ENCODE measurements around the gene RAB6D. TPM values are rescaled to one million over a fixed set of nuclear protein-coding genes. Genes with fewer than 3 reads are reported as not detected.
"Not testable (repeated sequence)": the region's sequence is repeated elsewhere in the genome, so short reads cannot be mapped to it uniquely, and the experiment has no call there.

The RAB6D gene
- total RNA-seq, 2 experiments from 2014 or later: 0.08 TPM; not detected in 1

- H3K9me3 Mint-ChIP-seq (ENCODE audit: insufficient read depth); H3K36me3 Mint-ChIP-seq (ENCODE audit: low read depth); H3K27ac Mint-ChIP-seq; CTCF ChIA-PET; DNase-seq; ATAC-seq; POLR2A ChIA-PET: not testable (repeated sequence)
- Mint-ChIP-seq H3K27me3 (ENCODE audit: low read depth) (peaks cover 32% of the 10 kb centered on the region), H3K4me1 (ENCODE audit: low read depth) (peaks cover 11% of the 10 kb centered on the region), H3K4me3 (peak overlapping the region; percentile 4)
These were observed 755 bp downstream of the RAB6D start for GRCh38 chr2:131363213-131363612.

DNA sequence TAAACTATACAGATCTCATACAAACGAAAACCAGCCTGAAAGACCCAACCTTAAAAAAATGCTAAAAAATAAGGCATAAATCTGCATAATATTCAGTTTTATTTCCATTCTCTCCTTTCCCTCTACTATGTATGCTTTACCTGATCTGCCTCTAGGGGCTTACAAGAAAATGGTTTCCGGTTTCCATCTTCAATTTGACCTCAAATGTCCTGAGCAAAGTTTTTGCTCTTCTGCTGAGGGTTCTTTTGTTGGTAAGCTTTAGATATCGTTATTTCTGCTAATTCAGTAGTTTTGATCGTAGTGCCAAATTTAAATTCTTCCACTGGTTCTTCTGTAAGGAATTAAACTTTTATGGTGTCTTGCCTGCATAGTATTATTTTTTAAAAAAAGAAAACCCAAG, 2.2 kb downstream of the RAB6D start:
- H3K27ac Mint-ChIP-seq; DNase-seq; H3K4me3 Mint-ChIP-seq; CTCF ChIA-PET; H3K36me3 Mint-ChIP-seq (ENCODE audit: low read depth); H3K9me3 Mint-ChIP-seq (ENCODE audit: insufficient read depth); ATAC-seq; POLR2A ChIA-PET: not testable (repeated sequence)
- peaks cover 11% of the 10 kb centered on the region for H3K4me1 Mint-ChIP-seq (ENCODE audit: low read depth)
- peaks cover 34% of the 10 kb centered on the region for H3K27me3 Mint-ChIP-seq (ENCODE audit: low read depth)

GRCh38 chr2:131353167-131353697, 10.7 kb downstream of the RAB6D start:
- CTCF ChIA-PET; H3K4me1 Mint-ChIP-seq (ENCODE audit: low read depth); H3K27ac Mint-ChIP-seq; ATAC-seq; POLR2A ChIA-PET; DNase-seq; H3K36me3 Mint-ChIP-seq (ENCODE audit: low read depth); H3K4me3 Mint-ChIP-seq; H3K9me3 Mint-ChIP-seq (ENCODE audit: insufficient read depth): not testable (repeated sequence)
- H3K27me3 Mint-ChIP-seq (ENCODE audit: low read depth): peaks cover 23% of the 10 kb centered on the region

DNA sequence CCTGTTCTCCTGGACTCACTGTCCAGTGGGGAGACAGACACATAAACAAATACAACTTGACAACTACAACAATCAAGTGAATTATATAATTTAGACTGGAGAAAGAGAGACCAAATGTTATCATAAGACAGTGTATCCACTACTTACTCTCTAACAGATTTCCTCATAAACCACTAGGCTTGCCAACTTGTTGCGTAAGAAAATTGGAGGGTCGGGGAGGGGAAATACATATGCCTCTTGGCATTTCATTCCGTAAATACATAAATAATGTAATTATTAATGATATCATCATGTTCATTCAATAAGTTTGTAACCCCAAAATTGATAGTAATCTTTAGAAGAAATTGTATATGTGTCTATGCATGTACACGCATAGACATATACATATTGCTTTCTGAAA, 14.9 kb downstream of the RAB6D start:
- Mint-ChIP-seq H3K4me1 (ENCODE audit: low read depth) (no peaks in the 10 kb centered on the region), H3K27me3 (ENCODE audit: low read depth) (peaks cover 9% of the 10 kb centered on the region), H3K27ac (no peak overlapping the region), H3K36me3 (ENCODE audit: low read depth) (no peaks in the 10 kb centered on the region), H3K4me3 (no peak overlapping the region), H3K9me3 (ENCODE audit: insufficient read depth) (no peaks in the 10 kb centered on the region)
- no peak for DNase-seq
- ATAC-seq: no peak
- POLR2A ChIA-PET: no interaction called here
- CTCF ChIA-PET: no interaction called here

- DNase-seq; CTCF ChIA-PET; H3K27me3 Mint-ChIP-seq (ENCODE audit: low read depth); POLR2A ChIA-PET; H3K4me1 Mint-ChIP-seq (ENCODE audit: low read depth); H3K9me3 Mint-ChIP-seq (ENCODE audit: insufficient read depth); H3K27ac Mint-ChIP-seq; ATAC-seq; H3K4me3 Mint-ChIP-seq; H3K36me3 Mint-ChIP-seq (ENCODE audit: low read depth): not testable (repeated sequence)
These were observed 16.9 kb downstream of the RAB6D start for GRCh38 chr2:131347035-131347434.

DNA sequence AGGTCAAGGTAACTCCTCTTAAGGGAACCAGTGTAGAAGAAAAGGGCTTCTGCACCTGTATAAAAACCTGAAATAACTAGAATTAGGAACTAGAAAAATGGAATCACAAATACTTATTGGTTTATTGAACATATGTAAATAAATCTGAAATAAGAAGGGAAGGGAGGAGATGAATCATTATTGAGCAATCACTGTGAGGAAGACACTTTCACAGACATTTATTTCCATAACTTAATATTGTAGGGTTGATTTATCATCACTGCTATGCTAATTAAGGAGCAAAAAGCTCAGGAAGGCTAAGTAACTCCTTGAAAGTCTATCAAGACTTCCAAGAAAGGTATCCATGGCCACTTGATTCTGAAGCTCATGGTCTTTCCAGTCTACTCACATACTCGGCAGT, 24.7 kb downstream of the RAB6D start:
- H3K9me3 Mint-ChIP-seq (ENCODE audit: insufficient read depth); DNase-seq; H3K4me1 Mint-ChIP-seq (ENCODE audit: low read depth); H3K27ac Mint-ChIP-seq; POLR2A ChIA-PET; H3K4me3 Mint-ChIP-seq; CTCF ChIA-PET; ATAC-seq; H3K36me3 Mint-ChIP-seq (ENCODE audit: low read depth): not testable (repeated sequence)
- H3K27me3 Mint-ChIP-seq (ENCODE audit: low read depth): peaks cover 23% of the 10 kb centered on the region

DNA sequence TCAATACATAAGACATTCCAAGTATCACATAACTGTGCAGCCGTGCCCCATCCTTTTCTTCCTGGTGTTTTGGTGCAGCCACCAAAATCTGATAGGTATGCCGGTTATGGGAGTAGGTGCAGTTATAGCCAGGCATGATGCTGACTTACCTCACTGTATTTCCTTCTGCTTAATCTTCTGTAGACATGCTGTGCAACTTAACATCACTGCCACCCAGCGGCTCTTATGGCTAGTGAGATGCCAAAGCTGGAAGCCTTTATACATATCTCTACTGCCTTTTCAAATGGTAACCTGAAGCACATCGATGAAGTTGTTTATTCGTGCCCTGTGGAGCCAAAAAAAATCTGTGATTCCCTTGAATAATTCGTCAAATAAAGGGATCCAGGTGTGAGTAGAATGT, 28.6 kb downstream of the RAB6D start:
- ATAC-seq; H3K36me3 Mint-ChIP-seq (ENCODE audit: low read depth); H3K27ac Mint-ChIP-seq; H3K4me1 Mint-ChIP-seq (ENCODE audit: low read depth); CTCF ChIA-PET; H3K9me3 Mint-ChIP-seq (ENCODE audit: insufficient read depth); POLR2A ChIA-PET; H3K4me3 Mint-ChIP-seq: not testable (repeated sequence)
- peaks cover 39% of the 10 kb centered on the region for H3K27me3 Mint-ChIP-seq (ENCODE audit: low read depth)
- peak; percentile 32 for DNase-seq

GRCh38 chr2:131332709-131333108, 31.3 kb downstream of the RAB6D start:
- H3K4me3 Mint-ChIP-seq; CTCF ChIA-PET; DNase-seq; H3K36me3 Mint-ChIP-seq (ENCODE audit: low read depth); H3K4me1 Mint-ChIP-seq (ENCODE audit: low read depth); POLR2A ChIA-PET; H3K9me3 Mint-ChIP-seq (ENCODE audit: insufficient read depth); ATAC-seq; H3K27ac Mint-ChIP-seq: not testable (repeated sequence)
- H3K27me3 Mint-ChIP-seq (ENCODE audit: low read depth): peaks cover 38% of the 10 kb centered on the region

DNA sequence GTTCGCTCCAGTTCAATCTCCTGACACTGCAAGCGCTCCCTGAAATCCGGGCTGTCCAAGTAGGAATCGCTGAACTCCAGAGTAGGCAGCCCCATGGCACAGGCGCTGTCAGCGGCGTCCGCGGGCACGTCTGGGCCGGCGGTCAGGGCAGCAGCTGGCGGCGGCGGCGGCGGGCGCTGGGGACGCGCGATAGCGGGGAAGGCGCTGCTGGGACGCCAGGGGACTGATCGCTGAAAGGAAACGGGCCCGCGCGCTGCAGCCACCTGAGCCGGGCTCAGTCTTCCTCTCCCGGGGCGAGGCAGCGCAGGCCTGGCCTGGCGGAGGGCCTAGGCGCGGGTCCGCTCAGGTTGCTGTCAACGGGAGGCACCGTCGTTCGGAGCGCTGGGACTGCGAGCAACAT, 33.0 kb downstream of the RAB6D start:
- H3K27ac Mint-ChIP-seq; H3K4me3 Mint-ChIP-seq; CTCF ChIA-PET; ATAC-seq; H3K4me1 Mint-ChIP-seq (ENCODE audit: low read depth); H3K9me3 Mint-ChIP-seq (ENCODE audit: insufficient read depth); H3K36me3 Mint-ChIP-seq (ENCODE audit: low read depth); POLR2A ChIA-PET: not testable (repeated sequence)
- peaks cover 30% of the 10 kb centered on the region for H3K27me3 Mint-ChIP-seq (ENCODE audit: low read depth)
- peak; percentile 26 for DNase-seq

DNA sequence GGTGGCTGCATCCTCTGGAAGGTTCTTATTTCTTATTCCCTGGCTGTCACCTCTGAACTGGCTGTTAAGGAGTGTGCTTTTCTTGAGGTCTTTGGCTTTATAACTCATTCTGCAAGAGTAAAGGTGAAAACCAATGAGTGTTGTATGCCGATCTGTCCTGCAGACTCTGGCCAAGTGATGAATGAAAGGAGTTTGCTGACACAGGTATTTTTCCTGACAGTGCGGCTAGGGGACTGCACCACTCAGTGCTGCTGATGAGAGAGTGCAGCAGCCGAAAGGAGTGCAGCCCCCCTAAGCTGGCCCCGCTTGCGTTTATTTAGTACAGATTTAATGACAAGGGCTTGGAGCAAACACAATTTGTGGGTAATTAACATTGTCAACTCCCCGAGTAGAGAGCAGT, 41.8 kb downstream of the RAB6D start:
- Mint-ChIP-seq H3K9me3 (ENCODE audit: insufficient read depth) (no peaks in the 10 kb centered on the region), H3K4me1 (ENCODE audit: low read depth) (no peaks in the 10 kb centered on the region), H3K27me3 (ENCODE audit: low read depth) (peaks cover 11% of the 10 kb centered on the region), H3K27ac (no peak overlapping the region), H3K36me3 (ENCODE audit: low read depth) (peaks cover 1% of the 10 kb centered on the region), H3K4me3 (no peak overlapping the region)
- no peak for ATAC-seq
- DNase-seq: no peak
- ChIA-PET CTCF (no interaction called here), POLR2A (no interaction called here)

GRCh38 chr2:131321344-131321743, 42.6 kb downstream of the RAB6D start:
- H3K4me1 Mint-ChIP-seq (ENCODE audit: low read depth); POLR2A ChIA-PET; H3K9me3 Mint-ChIP-seq (ENCODE audit: insufficient read depth); DNase-seq; H3K4me3 Mint-ChIP-seq; CTCF ChIA-PET; ATAC-seq; H3K36me3 Mint-ChIP-seq (ENCODE audit: low read depth); H3K27ac Mint-ChIP-seq: not testable (repeated sequence)
- H3K27me3 Mint-ChIP-seq (ENCODE audit: low read depth): peaks cover 10% of the 10 kb centered on the region

DNA sequence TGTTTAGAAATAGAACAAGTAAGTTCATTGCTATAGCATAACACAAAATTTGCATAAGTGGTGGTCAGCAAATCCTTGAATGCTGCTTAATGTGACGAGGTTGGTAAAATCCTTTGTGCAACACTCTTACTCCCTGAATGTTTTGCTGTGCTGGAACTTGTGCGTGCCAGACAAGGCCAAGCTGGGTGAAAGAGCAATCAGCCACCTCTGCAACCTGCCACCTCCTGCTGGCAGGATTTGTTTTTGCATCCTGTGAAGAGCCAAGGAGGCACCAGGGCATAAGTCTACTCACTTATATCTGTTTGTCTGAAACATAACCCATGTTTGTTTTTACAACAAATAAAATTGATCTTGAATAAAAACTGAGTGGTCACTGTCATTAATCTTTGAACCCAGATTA, 53.0 kb downstream of the RAB6D start:
- H3K4me3 Mint-ChIP-seq; POLR2A ChIA-PET; ATAC-seq; H3K27ac Mint-ChIP-seq; H3K4me1 Mint-ChIP-seq (ENCODE audit: low read depth); DNase-seq; H3K36me3 Mint-ChIP-seq (ENCODE audit: low read depth); CTCF ChIA-PET; H3K9me3 Mint-ChIP-seq (ENCODE audit: insufficient read depth): not testable (repeated sequence)
- H3K27me3 Mint-ChIP-seq (ENCODE audit: low read depth): peaks cover 25% of the 10 kb centered on the region
